ACC112 (cell line): ENCODE results near the gene PSMD13.
A peak's percentile ranks its signal among the peaks of the same experiment; 100 is the strongest.

Experiments
- H2AFZ ChIP-seq: fragments of 200-600 bp; sonication (generic); one replicate; pipeline ENCODE4 v1.6.0; 2017; ENCODE audit warnings: antibody characterized with exemption, low read length; ENCODE audit not compliant: unreplicated experiment
- H3K27ac ChIP-seq: fragments of 200-600 bp; sonication (generic); 2 replicates; pipeline ENCODE4 v1.5.1; 2014; ENCODE audit warnings: low read depth, mild to moderate bottlenecking, antibody characterized with exemption, low read length, moderate library complexity
- H3K27me3 ChIP-seq: fragments of 200-600 bp; sonication (generic); 2 replicates; pipeline ENCODE4 v1.6.1; 2014; ENCODE audit warnings: mild to moderate bottlenecking, antibody characterized with exemption, low read length, moderate library complexity, mixed read lengths; ENCODE audit not compliant: insufficient read depth
- H3K36me3 ChIP-seq: fragments of 200-600 bp; sonication (generic); 2 replicates; pipeline ENCODE4 v1.6.1; 2016; ENCODE audit warnings: mild to moderate bottlenecking, antibody characterized with exemption, low read length, moderate library complexity, mixed read lengths; ENCODE audit not compliant: insufficient read depth
- H3K4me1 ChIP-seq: fragments of 200-600 bp; sonication (generic); one replicate; pipeline ENCODE4 v1.6.1; 2016; ENCODE audit warnings: low read length, mixed read lengths; ENCODE audit not compliant: insufficient read depth, unreplicated experiment, control insufficient read depth
- H3K4me3 ChIP-seq: fragments of 200-600 bp; sonication (generic); 2 replicates; pipeline ENCODE4 v1.5.1; 2014; ENCODE audit warnings: mild to moderate bottlenecking, low read depth, low read length
- H3K79me2 ChIP-seq: fragments of 200-600 bp; sonication (generic); one replicate; pipeline ENCODE4 v1.6.0; 2016; ENCODE audit warnings: low read length; ENCODE audit not compliant: control insufficient read depth, unreplicated experiment, insufficient read depth

The PSMD13 gene

GRCh38 chr11:205221-206001, 31.4 kb upstream of the PSMD13 start:
- Histone ChIP-seq H3K4me1 (peaks cover 25% of the 10 kb centered on the region), H3K79me2 (peaks cover 48% of the 10 kb centered on the region)

GRCh38 chr11:206002-206384, 30.8 kb upstream of the PSMD13 start:
- Histone ChIP-seq H2AFZ (no peak overlapping the region), H3K4me3 (peak overlapping the region; percentile 91), H3K27ac (no peak overlapping the region), H3K4me1 (peaks cover 31% of the 10 kb centered on the region), H3K36me3 (peaks cover 15% of the 10 kb centered on the region; the same call in 1 of the 2 replicates), H3K79me2 (peaks cover 53% of the 10 kb centered on the region), H3K27me3 (no peaks in the 10 kb centered on the region)

More at GRCh38 chr11:205221-206001, 31.4 kb upstream of the PSMD13 start:
- Histone ChIP-seq H3K27me3 (no peaks in the 10 kb centered on the region), H3K4me3 (peak overlapping the region; percentile 91), H3K27ac (no peak overlapping the region), H3K36me3 (peaks cover 9% of the 10 kb centered on the region; the same call in 1 of the 2 replicates), H2AFZ (no peak overlapping the region)

GRCh38 chr11:206526-207207, 30.1 kb upstream of the PSMD13 start:
- Histone ChIP-seq H3K36me3 (peaks cover 20% of the 10 kb centered on the region; the same call in 1 of the 2 replicates), H3K79me2 (peaks cover 59% of the 10 kb centered on the region), H3K27ac (peak overlapping the region; percentile 98), H3K27me3 (no peaks in the 10 kb centered on the region), H3K4me1 (peaks cover 33% of the 10 kb centered on the region), H3K4me3 (peak overlapping the region; percentile 91), H2AFZ (no peak overlapping the region)

- peak within 1 kb of the TSS; percentile 45 for H2AFZ ChIP-seq
- peaks cover 66% of the 10 kb centered on the region for H3K79me2 ChIP-seq
- H3K36me3 ChIP-seq: peaks cover 26% of the 10 kb centered on the region; the same call in 1 of the 2 replicates
- H3K4me3 ChIP-seq: peak within 1 kb of the TSS; percentile 91
- H3K27ac ChIP-seq: peak within 1 kb of the TSS; percentile 98
- peaks cover 33% of the 10 kb centered on the region for H3K4me1 ChIP-seq
- no peaks in the 10 kb centered on the region for H3K27me3 ChIP-seq
Observed at GRCh38 chr11:207208-207862, 29.4 kb upstream of the PSMD13 start, which contains the start of the genes BET1L and RIC8A. Gene BET1L (minus strand): TSS chr11:207399. CDS start chr11:207321, 78 bp downstream. Gene RIC8A (plus strand): TSS chr11:207708. CDS start chr11:208855, 1,147 bp downstream.

GRCh38 chr11:207863-208180, 29.0 kb upstream of the PSMD13 start:
- Histone ChIP-seq H3K27ac (peak overlapping the region; percentile 98), H3K27me3 (no peaks in the 10 kb centered on the region), H3K79me2 (peaks cover 69% of the 10 kb centered on the region), H2AFZ (peak overlapping the region; percentile 45), H3K4me1 (peaks cover 33% of the 10 kb centered on the region), H3K4me3 (peak overlapping the region; percentile 91), H3K36me3 (peaks cover 29% of the 10 kb centered on the region; the same call in 1 of the 2 replicates)

GRCh38 chr11:208181-208916, 28.4 kb upstream of the PSMD13 start:
- H3K36me3 ChIP-seq: peaks cover 32% of the 10 kb centered on the region; the same call in 1 of the 2 replicates
- no peak overlapping the region for H2AFZ ChIP-seq
- H3K4me1 ChIP-seq: peaks cover 33% of the 10 kb centered on the region
- H3K4me3 ChIP-seq: peak overlapping the region; percentile 91
- H3K27ac ChIP-seq: peak overlapping the region; percentile 98
- H3K79me2 ChIP-seq: peaks cover 69% of the 10 kb centered on the region
- no peaks in the 10 kb centered on the region for H3K27me3 ChIP-seq

GRCh38 chr11:208917-209260, 27.9 kb upstream of the PSMD13 start:
- H3K27me3 ChIP-seq: no peaks in the 10 kb centered on the region
- H3K36me3 ChIP-seq: peaks cover 33% of the 10 kb centered on the region; the same call in 1 of the 2 replicates
- peak overlapping the region; percentile 91 for H3K4me3 ChIP-seq
- H3K79me2 ChIP-seq: peaks cover 69% of the 10 kb centered on the region
- peaks cover 33% of the 10 kb centered on the region for H3K4me1 ChIP-seq
- peak overlapping the region; percentile 98 for H3K27ac ChIP-seq
- no peak overlapping the region for H2AFZ ChIP-seq

GRCh38 chr11:209275-210121, 27.3 kb upstream of the PSMD13 start:
- Histone ChIP-seq H3K36me3 (peaks cover 36% of the 10 kb centered on the region; the same call in 1 of the 2 replicates), H3K27ac (peak overlapping the region; percentile 98), H3K4me1 (peaks cover 33% of the 10 kb centered on the region), H3K4me3 (peak overlapping the region; percentile 91), H2AFZ (no peak overlapping the region), H3K27me3 (no peaks in the 10 kb centered on the region), H3K79me2 (peaks cover 69% of the 10 kb centered on the region)

- peaks cover 31% of the 10 kb centered on the region for H3K4me1 ChIP-seq
- H3K4me3 ChIP-seq: peak overlapping the region; percentile 91
- H3K27ac ChIP-seq: peak overlapping the region; percentile 98
- H3K36me3 ChIP-seq: peaks cover 32% of the 10 kb centered on the region; the same call in 1 of the 2 replicates
- no peaks in the 10 kb centered on the region for H3K27me3 ChIP-seq
- peaks cover 63% of the 10 kb centered on the region for H3K79me2 ChIP-seq
- H2AFZ ChIP-seq: no peak overlapping the region
Observed at GRCh38 chr11:210122-210802, 26.5 kb upstream of the PSMD13 start.
